ENCODE results near the gene LNX1.

LNX1 gene

GRCh38 chr4:53591372-53591892 lies at the start of gene LNX1:
LNX1 (minus strand) TSS chr4:53591486; CDS start chr4:53574002, 17,484 bp downstream.
- in situ Hi-C loops (cut with HindIII; ENCODE audit: low sequenced_read_pairs), result no loop called here

GRCh38 chr4:53640576-53641453 lies 49.5 kb upstream of the LNX1 start:
- in situ Hi-C loops (cut with HindIII; ENCODE audit: low sequenced_read_pairs), result no loop called here

- in situ Hi-C loops (cut with HindIII; ENCODE audit: low sequenced_read_pairs), result no loop called here
These were observed 47.6 kb upstream of the LNX1 start for GRCh38 chr4:53638919-53639318.

- in situ Hi-C loops (cut with HindIII; ENCODE audit: low sequenced_read_pairs), result no loop called here
These were observed 46.1 kb upstream of the LNX1 start for GRCh38 chr4:53637348-53637747.

- in situ Hi-C loops (cut with HindIII; ENCODE audit: low sequenced_read_pairs), result no loop called here
These were observed 44.6 kb upstream of the LNX1 start for GRCh38 chr4:53635697-53636483.

GRCh38 chr4:53633608-53634007 lies 42.3 kb upstream of the LNX1 start:
- in situ Hi-C loops (cut with HindIII; ENCODE audit: low sequenced_read_pairs), result no loop called here

- in situ Hi-C loops (cut with HindIII; ENCODE audit: low sequenced_read_pairs), result no loop called here
These were observed 38.0 kb upstream of the LNX1 start for GRCh38 chr4:53629296-53629695.

GRCh38 chr4:53626491-53626890 lies 35.2 kb upstream of the LNX1 start:
- in situ Hi-C loops (cut with HindIII; ENCODE audit: low sequenced_read_pairs), result no loop called here

GRCh38 chr4:53625888-53626287 lies 34.6 kb upstream of the LNX1 start:
- in situ Hi-C loops (cut with HindIII; ENCODE audit: low sequenced_read_pairs), result no loop called here

- in situ Hi-C loops (cut with HindIII; ENCODE audit: low sequenced_read_pairs), result no loop called here
These were observed 31.5 kb upstream of the LNX1 start for GRCh38 chr4:53622739-53623151.

- in situ Hi-C loops (cut with HindIII; ENCODE audit: low sequenced_read_pairs), result no loop called here
These were observed 29.7 kb upstream of the LNX1 start for GRCh38 chr4:53620956-53621355.

GRCh38 chr4:53619431-53619830 lies 28.1 kb upstream of the LNX1 start:
- in situ Hi-C loops (cut with HindIII; ENCODE audit: low sequenced_read_pairs), result no loop called here

- in situ Hi-C loops (cut with HindIII; ENCODE audit: low sequenced_read_pairs), result no loop called here
These were observed 27.0 kb upstream of the LNX1 start for GRCh38 chr4:53618321-53618720.

- in situ Hi-C loops (cut with HindIII; ENCODE audit: low sequenced_read_pairs), result no loop called here
These were observed 25.9 kb upstream of the LNX1 start for GRCh38 chr4:53617101-53617680.

GRCh38 chr4:53616219-53616618 lies 24.9 kb upstream of the LNX1 start:
- in situ Hi-C loops (cut with HindIII; ENCODE audit: low sequenced_read_pairs), result no loop called here

GRCh38 chr4:53614591-53614990 lies 23.3 kb upstream of the LNX1 start:
- in situ Hi-C loops (cut with HindIII; ENCODE audit: low sequenced_read_pairs), result no loop called here

- in situ Hi-C loops (cut with HindIII; ENCODE audit: low sequenced_read_pairs), result no loop called here
These were observed 22.1 kb upstream of the LNX1 start for GRCh38 chr4:53613428-53613827.

GRCh38 chr4:53608649-53609048 lies 17.4 kb upstream of the LNX1 start:
- in situ Hi-C loops (cut with HindIII; ENCODE audit: low sequenced_read_pairs), result no loop called here

GRCh38 chr4:53608242-53608641 lies 17.0 kb upstream of the LNX1 start:
- in situ Hi-C loops (cut with HindIII; ENCODE audit: low sequenced_read_pairs), result no loop called here

GRCh38 chr4:53605783-53606182 lies 14.5 kb upstream of the LNX1 start:
- in situ Hi-C loops (cut with HindIII; ENCODE audit: low sequenced_read_pairs), result no loop called here

GRCh38 chr4:53602390-53602789 lies 11.1 kb upstream of the LNX1 start:
- in situ Hi-C loops (cut with HindIII; ENCODE audit: low sequenced_read_pairs), result no loop called here
